C4-2B (cell line): ENCODE measurements around the gene SEC22A.

Experiments
- CTCF ChIP-seq: fragments of 450-650 bp; conservative IDR thresholded peaks from 2 replicates; pipeline ENCODE4 v1.5.1; 2017; ENCODE audit warnings: mild to moderate bottlenecking
- ZFX ChIP-seq: fragments of 450-650 bp; IDR thresholded peaks from 2 replicates; pipeline ENCODE4 v1.6.1; 2017

GRCh38 chr3:123299581-123299980 is 97.8 kb downstream of the SEC22A start:
- TF ChIP-seq CTCF (no peak), ZFX (no peak)
